Caki2 (cell line): ENCODE results near the gene SDR39U1. TPM values are rescaled to one million over a fixed set of nuclear protein-coding genes. Genes with fewer than 3 reads are reported as not detected.

Experiments
- DNase-seq: peaks from one replicate; pipeline ENCODE4 v3.0.0-alpha.2; 2015; ENCODE audit warnings: low read depth
- in situ Hi-C: cut with HindIII; loops from 2 replicates; pipeline ENCODE4 v1.10.0; 2016; ENCODE audit warnings: low sequenced_read_pairs, low pct_unique_long_range_greater_than_20kb, mixed read lengths
- total RNA-seq: library from RNA; depleted of rRNA; stranded (reverse); fragments of >200 nt; shearing (Covaris generic); gene quantifications from 2 replicates; pipeline ENCODE4 v1.2.3, GENCODE V29; 2014; ENCODE audit warnings: low replicate concordance

SDR39U1 gene
- total RNA-seq, 1 experiment from 2014 or later = 31.0 TPM

- in situ Hi-C loops = no loop called here
- no peak for DNase-seq
These were observed 24.6 kb downstream of the SDR39U1 start for GRCh38 chr14:24417832-24418491.

GRCh38 chr14:24416932-24417619, 25.5 kb downstream of the SDR39U1 start:
- no peak for DNase-seq
- in situ Hi-C loops = no loop called here

- no peak for DNase-seq
- in situ Hi-C loops = no loop called here
These were observed 26.2 kb downstream of the SDR39U1 start for GRCh38 chr14:24416254-24416931.

DNA sequence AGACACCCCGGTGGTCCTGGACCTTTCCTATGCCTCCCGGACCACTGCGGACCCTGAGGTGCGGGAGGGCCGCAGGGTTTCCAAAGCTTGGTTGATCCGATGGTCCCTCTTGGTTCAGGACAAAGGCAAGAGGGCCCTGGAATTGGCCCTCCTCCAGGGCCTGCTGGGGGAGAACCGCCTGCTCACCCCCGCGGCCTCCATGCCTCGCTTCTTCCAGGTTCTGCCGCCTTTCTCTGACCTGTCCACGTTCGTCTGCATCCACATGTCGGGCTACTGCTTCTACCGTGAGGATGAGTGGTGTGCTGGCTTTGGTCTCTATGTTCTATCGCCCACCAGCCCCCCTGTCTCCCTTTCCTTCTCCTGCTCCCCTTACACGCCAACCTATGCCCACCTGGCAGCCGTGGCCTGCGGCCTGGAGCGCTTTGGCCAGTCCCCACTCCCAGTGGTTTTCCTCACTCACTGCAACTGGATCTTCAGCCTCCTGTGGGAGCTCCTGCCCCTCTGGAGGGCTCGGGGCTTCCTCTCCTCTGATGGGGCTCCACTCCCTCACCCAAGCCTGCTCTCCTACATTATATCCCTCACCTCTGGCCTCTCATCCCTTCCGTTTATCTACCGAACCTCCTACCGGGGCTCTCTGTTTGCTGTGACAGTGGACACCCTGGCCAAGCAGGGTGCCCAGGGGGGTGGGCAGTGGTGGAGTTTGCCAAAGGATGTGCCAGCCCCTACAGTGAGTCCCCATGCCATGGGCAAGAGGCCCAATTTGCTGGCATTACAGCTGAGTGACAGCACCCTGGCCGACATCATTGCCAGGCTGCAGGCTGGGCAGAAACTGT, 26.9 kb downstream of the SDR39U1 start:
- in situ Hi-C loops = no loop called here
- DNase-seq = no peak

GRCh38 chr14:24414732-24415420, 27.7 kb downstream of the SDR39U1 start:
- in situ Hi-C loops = no loop called here

GRCh38 chr14:24414077-24414476, 28.5 kb downstream of the SDR39U1 start:
- DNase-seq = no peak
- in situ Hi-C loops = no loop called here

More at GRCh38 chr14:24414732-24415420, 27.7 kb downstream of the SDR39U1 start:
- no peak for DNase-seq

GRCh38 chr14:24411443-24412389, 30.9 kb downstream of the SDR39U1 start:
- in situ Hi-C loops = no loop called here
- DNase-seq = peak; percentile 8

- in situ Hi-C loops = no loop called here
- no peak for DNase-seq
These were observed 32.6 kb downstream of the SDR39U1 start for GRCh38 chr14:24409956-24410355.

- no peak for DNase-seq
- in situ Hi-C loops = no loop called here
These were observed 33.4 kb downstream of the SDR39U1 start for GRCh38 chr14:24409192-24409591.

DNA sequence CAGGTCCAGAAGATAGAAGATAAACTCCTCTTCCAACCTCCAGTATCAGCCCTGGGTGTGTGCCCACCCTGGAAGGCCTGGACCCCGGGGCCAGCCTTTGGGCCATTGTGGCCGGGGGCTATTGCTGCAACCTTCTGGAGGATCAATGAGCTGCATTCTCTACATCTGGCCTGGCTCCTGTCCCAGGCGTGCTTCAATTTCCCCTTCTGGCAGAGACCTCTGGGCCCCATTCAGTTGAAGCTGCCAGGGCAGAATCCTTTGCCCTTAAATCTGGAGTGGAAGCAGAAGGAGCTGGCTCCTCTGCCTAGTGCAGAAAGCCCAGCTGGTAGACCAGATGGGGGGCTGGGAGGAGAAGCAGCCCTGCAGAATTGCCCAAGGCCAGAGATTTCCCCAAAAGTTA, 33.8 kb downstream of the SDR39U1 start:
- no peak for DNase-seq
- in situ Hi-C loops = no loop called here

- DNase-seq = no peak
- in situ Hi-C loops = no loop called here
These were observed 34.8 kb downstream of the SDR39U1 start for GRCh38 chr14:24407608-24408325.

GRCh38 chr14:24406416-24406815, 36.2 kb downstream of the SDR39U1 start:
- in situ Hi-C loops = no loop called here
- no peak for DNase-seq

DNA sequence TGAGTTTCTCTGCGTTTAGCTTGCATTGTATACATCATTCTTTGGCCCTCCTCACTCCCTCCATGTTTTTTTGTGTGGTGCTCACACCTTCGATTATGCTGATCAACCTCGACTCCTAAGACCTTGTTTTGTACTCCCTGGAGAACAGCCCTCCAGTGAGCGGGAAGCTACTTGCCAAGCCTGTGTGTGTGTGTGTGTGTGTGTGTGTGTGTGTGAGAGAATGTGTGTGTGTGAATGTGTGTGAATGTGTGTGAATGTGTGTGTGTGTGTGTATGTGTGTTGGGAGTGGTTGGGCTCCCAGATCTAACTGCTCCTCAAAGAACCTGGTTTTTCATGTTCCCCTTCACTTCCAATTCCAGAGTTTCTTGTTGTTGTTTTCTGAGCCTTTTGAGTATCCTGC, 37.8 kb downstream of the SDR39U1 start:
- DNase-seq = no peak
- in situ Hi-C loops = no loop called here

DNA sequence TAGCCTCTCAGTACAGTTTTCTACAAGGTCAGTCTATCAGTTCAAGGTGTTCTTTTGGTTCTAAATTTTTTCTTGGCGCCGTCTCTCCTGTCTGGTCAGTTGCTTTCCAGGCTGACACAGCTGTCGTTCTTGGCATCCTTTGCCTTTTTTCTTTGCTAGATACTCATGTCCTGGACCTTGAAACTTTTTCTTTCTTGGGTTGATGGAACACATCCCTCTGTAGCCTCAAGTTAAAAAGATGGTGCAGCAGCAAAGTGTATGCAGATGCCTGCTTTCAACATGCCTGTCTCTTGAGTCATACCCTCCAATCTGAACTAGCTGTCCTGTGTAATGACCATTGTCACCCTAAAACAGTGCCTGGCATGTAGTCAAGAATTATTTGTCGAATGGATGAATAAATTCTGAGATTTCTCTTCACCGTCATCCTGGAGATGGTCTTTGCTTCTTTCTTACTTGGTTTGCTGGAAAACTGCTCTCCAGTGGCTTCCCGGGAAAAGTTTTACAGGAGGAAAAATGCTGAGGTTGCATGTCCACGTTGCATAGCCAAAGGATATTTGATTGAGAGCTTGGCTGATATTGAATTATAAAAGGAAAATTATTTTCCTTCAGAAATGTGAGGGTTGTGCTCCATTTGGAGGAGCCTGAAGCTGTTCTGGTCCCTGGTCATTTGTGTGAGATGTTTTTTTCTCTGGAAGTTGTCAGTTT, 39.1 kb downstream of the SDR39U1 start:
- no peak for DNase-seq
- in situ Hi-C loops = no loop called here

- in situ Hi-C loops = no loop called here
- DNase-seq = no peak
These were observed 40.5 kb downstream of the SDR39U1 start for GRCh38 chr14:24401810-24402702.
